Measurements from ENCODE around the gene PCDHA6. TPM values are rescaled to one million over a fixed set of nuclear protein-coding genes. Genes with fewer than 3 reads are reported as not detected.
"Not testable (repeated sequence)": the region's sequence is repeated elsewhere in the genome, so short reads cannot be mapped to it uniquely, and the experiment has no call there.

PCDHA6 gene
- total RNA-seq, 2 donors from 2014 or later, result not detected

GRCh38 chr5:140840978-140841962, 13.5 kb downstream of the PCDHA6 start, which contains the start of gene PCDHA8:
Gene PCDHA8, plus strand, starts transcription at chr5:140841187. Its CDS starts 135 bp downstream, at chr5:140841322.
- no peak for ATAC-seq
- Mint-ChIP-seq H3K27ac (peak within 1 kb of the TSS in 1 of 2 donors; percentile 36), H3K9me3 (peaks cover 14 to 25% of the 10 kb centered on the region in 2 donors), H3K36me3 (peaks cover 12 to 30% of the 10 kb centered on the region in 2 donors)
- no peak for DNase-seq (ENCODE audit: low spot score in 2 of 2)

- Mint-ChIP-seq H3K27ac (no peak overlapping the region), H3K36me3 (peaks cover 28 to 34% of the 10 kb centered on the region in 2 donors), H3K9me3 (peaks cover 14 to 31% of the 10 kb centered on the region in 2 donors)
- DNase-seq (ENCODE audit: low spot score in 2 of 2), result no peak
- no peak for ATAC-seq
These were observed 15.3 kb downstream of the PCDHA6 start for GRCh38 chr5:140842798-140843733.

- Mint-ChIP-seq H3K36me3 (peaks cover 19 to 20% of the 10 kb centered on the region in 2 donors), H3K9me3 (peaks cover 0 to 14% of the 10 kb centered on the region in 2 donors)
- ATAC-seq; DNase-seq (ENCODE audit: low spot score in 2 of 2); H3K27ac Mint-ChIP-seq: not testable (repeated sequence)
These were observed 20.7 kb downstream of the PCDHA6 start, which contains the start of gene PCDHA9 for GRCh38 chr5:140848139-140849102. Gene PCDHA9, plus strand, starts transcription at chr5:140848382. Its CDS starts 114 bp downstream, at chr5:140848496.

GRCh38 chr5:140849831-140850634, 22.3 kb downstream of the PCDHA6 start:
- not testable (repeated sequence) for ATAC-seq; DNase-seq (ENCODE audit: low spot score in 2 of 2); H3K27ac Mint-ChIP-seq
- H3K36me3 Mint-ChIP-seq, result peaks cover 20 to 21% of the 10 kb centered on the region in 2 donors
- peaks cover 0 to 14% of the 10 kb centered on the region in 2 donors for H3K9me3 Mint-ChIP-seq

GRCh38 chr5:140855772-140856674, 28.3 kb downstream of the PCDHA6 start, which contains the start of gene PCDHA10:
Gene PCDHA10, plus strand, starts transcription at chr5:140855897. Its CDS starts 152 bp downstream, at chr5:140856049.
- DNase-seq (ENCODE audit: low spot score in 2 of 2), result no peak
- peaks cover 11 to 19% of the 10 kb centered on the region in 2 donors for H3K9me3 Mint-ChIP-seq

GRCh38 chr5:140857177-140857986, 29.6 kb downstream of the PCDHA6 start:
- Mint-ChIP-seq H3K27ac (no peak overlapping the region), H3K9me3 (peaks cover 11 to 25% of the 10 kb centered on the region in 2 donors), H3K36me3 (peaks cover 33 to 38% of the 10 kb centered on the region in 2 donors)
- ATAC-seq, result no peak
- no peak for DNase-seq (ENCODE audit: low spot score in 2 of 2)

More at GRCh38 chr5:140855772-140856674, 28.3 kb downstream of the PCDHA6 start, which contains the start of gene PCDHA10:
- ATAC-seq, result no peak
- Mint-ChIP-seq H3K36me3 (peaks cover 19 to 32% of the 10 kb centered on the region in 2 donors), H3K27ac (peak within 1 kb of the TSS in 1 of 2 donors; percentile 57)

- ATAC-seq, result no peak
- peaks cover 36 to 43% of the 10 kb centered on the region in 2 donors for H3K36me3 Mint-ChIP-seq
- no peak for DNase-seq (ENCODE audit: low spot score in 2 of 2)
- peaks cover 11 to 30% of the 10 kb centered on the region in 2 donors for H3K9me3 Mint-ChIP-seq
- H3K27ac Mint-ChIP-seq, result no peak overlapping the region
These were observed 30.2 kb downstream of the PCDHA6 start for GRCh38 chr5:140857987-140858240.

- DNase-seq (ENCODE audit: low spot score in 2 of 2) (no peak), ATAC-seq (no peak)
- Mint-ChIP-seq H3K9me3 (peaks cover 3 to 11% of the 10 kb centered on the region in 2 donors), H3K27ac (no peak overlapping the region), H3K36me3 (peaks cover 22 to 24% of the 10 kb centered on the region in 2 donors)
These were observed 34.9 kb downstream of the PCDHA6 start for GRCh38 chr5:140862441-140863295.

GRCh38 chr5:140868721-140869554, 41.2 kb downstream of the PCDHA6 start, which contains the start of gene PCDHA11:
Gene PCDHA11, plus strand, starts transcription at chr5:140868957. Its CDS starts 147 bp downstream, at chr5:140869104.
- Mint-ChIP-seq H3K27ac (no peak within 1 kb of the TSS), H3K36me3 (peaks cover 12 to 28% of the 10 kb centered on the region in 2 donors), H3K9me3 (peaks cover 10 to 16% of the 10 kb centered on the region in 2 donors)
- ATAC-seq (no peak), DNase-seq (ENCODE audit: low spot score in 2 of 2) (no peak)

- ATAC-seq, result no peak
- peaks cover 12 to 20% of the 10 kb centered on the region in 2 donors for H3K9me3 Mint-ChIP-seq
- no peak for DNase-seq (ENCODE audit: low spot score in 2 of 2)
- H3K36me3 Mint-ChIP-seq, result peaks cover 16 to 26% of the 10 kb centered on the region in 2 donors
- H3K27ac Mint-ChIP-seq, result no peak overlapping the region
These were observed 41.8 kb downstream of the PCDHA6 start for GRCh38 chr5:140869555-140869886.

GRCh38 chr5:140870221-140871201, 42.8 kb downstream of the PCDHA6 start:
- peaks cover 11 to 20% of the 10 kb centered on the region in 2 donors for H3K9me3 Mint-ChIP-seq
- ATAC-seq (no peak), DNase-seq (ENCODE audit: low spot score in 2 of 2) (no peak)
- no peak overlapping the region for H3K27ac Mint-ChIP-seq
- H3K36me3 Mint-ChIP-seq, result peaks cover 18 to 29% of the 10 kb centered on the region in 2 donors
